Karpas-422 (cell line): ENCODE data around the gene MED4. TPM values are rescaled to one million over a fixed set of nuclear protein-coding genes. Genes with fewer than 3 reads are reported as not detected.

Experiments used
- DNase-seq: peaks from one replicate; pipeline ENCODE4 v3.0.0-alpha.2; 2015
- H2AFZ ChIP-seq: fragments of 200-600 bp; sonication (generic); 2 replicates; pipeline ENCODE4 v1.6.1; 2014; ENCODE audit warnings: antibody characterized with exemption, low read length, mixed read lengths
- H3K27ac ChIP-seq: fragments of 200-600 bp; sonication (generic); 2 replicates; pipeline ENCODE4 v1.5.1; 2014; ENCODE audit warnings: mild to moderate bottlenecking, low read length, moderate library complexity
- H3K27me3 ChIP-seq: fragments of 200-600 bp; sonication (generic); 2 replicates; pipeline ENCODE4 v1.6.1; 2014; ENCODE audit warnings: low read length, mixed read lengths
- H3K36me3 ChIP-seq: fragments of 200-600 bp; sonication (generic); 2 replicates; pipeline ENCODE4 v1.6.1; 2014; ENCODE audit warnings: low read length, mixed read lengths; ENCODE audit not compliant: insufficient read depth
- H3K4me1 ChIP-seq: fragments of 200-600 bp; sonication (generic); 2 replicates; pipeline ENCODE4 v1.6.1; 2014; ENCODE audit warnings: mild to moderate bottlenecking, low read length, mixed read lengths
- H3K4me2 ChIP-seq: fragments of 200-600 bp; sonication (generic); 2 replicates; pipeline ENCODE4 v1.6.1; 2014; ENCODE audit warnings: low read length, low read depth, mild to moderate bottlenecking; ENCODE audit not compliant: poor library complexity, severe bottlenecking
- H3K4me3 ChIP-seq: fragments of 200-600 bp; sonication (generic); 2 replicates; pipeline ENCODE4 v1.5.1; 2014; ENCODE audit warnings: mild to moderate bottlenecking, antibody characterized with exemption, low read length, mixed read lengths
- H3K79me2 ChIP-seq: fragments of 200-600 bp; sonication (generic); 2 replicates; pipeline ENCODE4 v1.6.1; 2014; ENCODE audit warnings: mild to moderate bottlenecking, low read length, mixed read lengths
- H3K9ac ChIP-seq: fragments of 200-600 bp; sonication (generic); 2 replicates; pipeline ENCODE4 v1.6.0; 2014; ENCODE audit warnings: low read length
- H3K9me2 ChIP-seq: fragments of 200-600 bp; sonication (generic), shearing (Covaris generic); replicated peaks from 2 replicates; pipeline ENCODE4 v1.6.0; 2014; ENCODE audit warnings: mild to moderate bottlenecking, low read length, moderate library complexity; ENCODE audit not compliant: insufficient read depth
- H3K9me3 ChIP-seq: fragments of 300-700, 200-600 bp; sonication (generic); 2 replicates; pipeline ENCODE4 v1.6.1; 2014; ENCODE audit warnings: low read length, mixed read lengths
- H4K20me1 ChIP-seq: fragments of 200-600 bp; sonication (generic); 2 replicates; pipeline ENCODE4 v1.6.1; 2014; ENCODE audit warnings: mild to moderate bottlenecking, antibody characterized with exemption, low read length, low read depth; ENCODE audit not compliant: insufficient read depth
- total RNA-seq: library from RNA; depleted of rRNA; stranded (reverse); fragments of >200 nt; shearing (Covaris generic); gene quantifications from 2 replicates; pipeline ENCODE4 v1.2.3, GENCODE V29; 2014; ENCODE audit warnings: low replicate concordance; rRNA removed

The MED4 gene, protein sequence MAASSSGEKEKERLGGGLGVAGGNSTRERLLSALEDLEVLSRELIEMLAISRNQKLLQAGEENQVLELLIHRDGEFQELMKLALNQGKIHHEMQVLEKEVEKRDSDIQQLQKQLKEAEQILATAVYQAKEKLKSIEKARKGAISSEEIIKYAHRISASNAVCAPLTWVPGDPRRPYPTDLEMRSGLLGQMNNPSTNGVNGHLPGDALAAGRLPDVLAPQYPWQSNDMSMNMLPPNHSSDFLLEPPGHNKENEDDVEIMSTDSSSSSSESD
- 33.4 and 68.3 TPM in 2 replicates for total RNA-seq

DNA sequence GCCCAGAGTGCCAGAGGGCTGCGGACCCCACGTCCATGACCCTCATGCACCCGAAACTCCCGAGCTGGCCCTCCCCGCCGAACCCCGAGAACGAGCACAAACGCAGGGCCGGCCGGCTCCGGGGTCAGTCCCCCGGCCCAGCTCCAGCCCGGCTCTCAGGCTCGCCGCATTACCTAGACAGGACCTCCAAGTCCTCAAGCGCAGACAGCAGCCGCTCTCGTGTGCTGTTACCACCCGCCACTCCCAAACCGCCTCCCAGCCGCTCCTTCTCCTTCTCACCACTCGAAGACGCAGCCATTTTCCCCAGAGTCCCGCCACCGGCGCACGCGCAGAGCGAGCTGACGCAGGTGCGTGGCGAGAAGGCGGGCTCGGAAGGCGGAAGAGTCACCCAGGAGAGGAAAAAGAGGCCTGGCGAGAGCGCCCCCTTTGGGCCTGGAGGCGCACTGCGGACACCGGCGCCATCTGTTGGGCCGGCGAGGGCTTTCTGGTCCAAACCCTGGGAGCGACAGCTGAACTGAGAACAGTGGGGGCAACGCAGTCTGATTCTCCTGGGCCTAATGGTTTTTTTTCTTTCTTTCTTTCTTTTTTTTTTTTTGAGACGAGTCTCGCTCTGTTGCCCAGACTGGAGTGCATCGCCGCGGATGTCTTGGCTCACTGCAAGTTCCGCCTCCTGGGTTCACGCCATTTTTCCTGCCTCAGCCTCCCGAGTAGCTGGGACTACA is at the start of gene MED4:
TSS of gene MED4 (minus strand) at position 324 of the 722 bp plus-strand sequence. CDS start at position 298, 26 bp downstream.
- Histone ChIP-seq H4K20me1 (no peaks in the 10 kb centered on the region; the same call in 1 of the 2 replicates), H3K36me3 (peaks cover under 1% of the 10 kb centered on the region; the same call in 1 of the 2 replicates), H3K9me3 (no peaks in the 10 kb centered on the region), H3K9me2 (no peaks in the 10 kb centered on the region), H2AFZ (peak within 1 kb of the TSS; percentile 35), H3K9ac (peak within 1 kb of the TSS; percentile 90), H3K4me1 (peaks cover 24% of the 10 kb centered on the region), H3K27me3 (no peaks in the 10 kb centered on the region), H3K4me3 (peak within 1 kb of the TSS; percentile 97), H3K4me2 (peak within 1 kb of the TSS; percentile 82), H3K79me2 (peaks cover 49% of the 10 kb centered on the region), H3K27ac (no peak within 1 kb of the TSS)
- peak; percentile 98 for DNase-seq

DNA sequence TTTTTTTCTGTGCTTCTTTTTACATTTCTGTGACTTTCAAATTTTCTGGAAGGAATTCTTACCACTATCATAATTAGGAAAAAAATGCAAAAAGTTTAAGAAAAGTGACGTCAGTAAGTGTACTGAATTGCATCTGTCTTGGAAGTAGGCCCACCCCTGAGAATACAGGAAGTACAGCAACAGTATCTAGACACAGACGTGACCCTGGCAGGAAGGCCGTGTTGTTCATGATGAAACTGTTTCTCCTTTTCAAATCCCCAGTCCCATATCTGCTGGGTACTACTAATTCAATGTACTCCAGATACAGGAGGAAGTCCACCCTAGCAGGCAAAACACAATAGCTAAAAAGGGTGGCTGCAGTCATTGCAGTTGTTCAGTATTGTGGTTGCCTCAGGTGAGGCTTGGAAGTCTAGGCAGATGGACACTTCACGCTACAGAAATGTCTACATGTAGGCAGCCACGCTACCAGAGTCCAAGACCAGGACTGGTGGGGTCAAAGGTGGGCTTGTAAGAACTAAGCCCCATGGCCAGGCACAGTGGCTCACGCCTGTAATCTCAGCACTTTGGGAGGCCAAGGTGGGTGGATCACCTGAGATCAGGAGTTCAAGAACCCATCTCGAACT is 49.6 kb upstream of the MED4 start:
- Histone ChIP-seq H3K27me3 (no peaks in the 10 kb centered on the region), H3K79me2 (no peaks in the 10 kb centered on the region), H2AFZ (no peak overlapping the region), H3K9ac (no peak overlapping the region), H3K9me2 (no peaks in the 10 kb centered on the region), H3K4me2 (no peak overlapping the region), H3K4me3 (no peak overlapping the region), H3K27ac (no peak overlapping the region), H3K4me1 (no peaks in the 10 kb centered on the region), H3K9me3 (no peaks in the 10 kb centered on the region), H3K36me3 (no peaks in the 10 kb centered on the region), H4K20me1 (no peaks in the 10 kb centered on the region)
- DNase-seq = no peak

DNA sequence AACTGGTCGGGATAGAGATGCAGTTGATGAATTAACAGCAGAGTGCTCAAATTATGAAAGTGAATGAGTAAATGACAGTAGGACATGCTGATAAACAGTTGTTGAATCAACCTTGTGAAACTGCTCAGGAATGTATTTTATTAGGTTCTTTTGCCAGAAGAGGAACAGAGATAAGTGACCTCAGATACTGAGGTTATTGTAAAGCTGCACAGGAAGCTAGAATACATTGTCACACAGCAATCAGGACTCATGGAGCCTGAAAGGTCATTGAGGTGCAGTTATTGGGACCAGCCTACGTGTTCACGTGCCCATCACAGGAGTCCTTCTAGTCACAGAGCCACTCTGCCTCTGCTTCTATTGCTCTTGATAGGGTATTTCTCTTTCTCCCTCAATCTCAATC is 47.5 kb upstream of the MED4 start:
- Histone ChIP-seq H3K4me1 (no peaks in the 10 kb centered on the region), H2AFZ (no peak overlapping the region), H3K27ac (no peak overlapping the region), H3K9me2 (no peaks in the 10 kb centered on the region), H3K36me3 (no peaks in the 10 kb centered on the region), H3K27me3 (0 out of 2 replicates have a peak, but pooled peaks cover 3% of the 10 kb centered on the region), H3K4me2 (no peak overlapping the region), H3K4me3 (no peak overlapping the region), H4K20me1 (no peaks in the 10 kb centered on the region), H3K9ac (no peak overlapping the region), H3K9me3 (no peaks in the 10 kb centered on the region), H3K79me2 (no peaks in the 10 kb centered on the region)
- no peak for DNase-seq

DNA sequence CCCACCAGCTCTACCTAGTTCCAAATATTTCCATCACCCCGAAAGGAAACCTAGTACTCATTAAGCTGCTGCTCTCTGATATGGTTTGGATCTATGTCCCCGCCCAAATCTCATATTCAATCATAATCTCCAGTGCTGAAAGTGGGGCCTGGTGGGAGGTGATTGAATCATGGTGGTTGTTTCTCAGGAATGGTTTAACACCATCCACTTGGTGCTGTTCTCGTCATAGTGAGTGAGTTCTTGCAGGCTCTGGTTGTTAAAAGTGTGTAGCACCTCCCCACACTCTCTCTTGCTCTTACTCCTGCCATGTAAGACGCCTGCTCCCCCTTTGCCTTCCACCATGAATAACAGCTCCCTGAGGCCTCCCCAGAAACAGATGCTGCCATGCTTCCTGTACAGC is 43.4 kb upstream of the MED4 start:
- no peak overlapping the region for H3K9ac ChIP-seq
- no peak overlapping the region for H3K4me2 ChIP-seq
- no peaks in the 10 kb centered on the region for H3K79me2 ChIP-seq
- H3K27me3 ChIP-seq = 0 out of 2 replicates have a peak, but pooled peaks cover 3% of the 10 kb centered on the region
- no peak for DNase-seq
- H2AFZ ChIP-seq = no peak overlapping the region
- no peaks in the 10 kb centered on the region for H3K36me3 ChIP-seq
- no peaks in the 10 kb centered on the region for H4K20me1 ChIP-seq
- no peak overlapping the region for H3K27ac ChIP-seq
- H3K4me1 ChIP-seq = no peaks in the 10 kb centered on the region
- H3K4me3 ChIP-seq = no peak overlapping the region
- H3K9me2 ChIP-seq = no peaks in the 10 kb centered on the region
- H3K9me3 ChIP-seq = no peaks in the 10 kb centered on the region

DNA sequence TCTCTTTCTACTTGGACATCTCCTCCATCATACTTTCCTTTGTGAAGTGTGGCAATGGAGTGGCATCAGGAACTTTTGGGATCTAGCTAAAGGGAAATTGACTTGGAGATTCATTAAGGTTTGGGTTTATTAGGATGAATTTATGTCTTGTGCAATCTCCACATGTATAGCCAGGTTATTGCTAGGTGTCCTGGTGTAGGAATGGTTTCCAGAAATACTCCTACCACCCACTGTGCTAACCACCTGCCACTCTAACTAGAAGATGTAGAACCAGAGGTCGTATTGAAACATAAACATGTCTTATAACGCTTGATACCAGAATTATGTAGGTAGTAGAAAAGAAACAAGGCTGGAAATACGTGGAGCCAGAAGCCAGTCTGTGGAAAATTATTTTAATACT is 38.1 kb upstream of the MED4 start:
- H4K20me1 ChIP-seq = no peaks in the 10 kb centered on the region
- H3K4me1 ChIP-seq = no peaks in the 10 kb centered on the region
- H3K4me3 ChIP-seq = no peak overlapping the region
- DNase-seq = no peak
- no peaks in the 10 kb centered on the region for H3K9me3 ChIP-seq
- H3K4me2 ChIP-seq = no peak overlapping the region
- no peaks in the 10 kb centered on the region for H3K27me3 ChIP-seq
- no peak overlapping the region for H3K9ac ChIP-seq
- no peaks in the 10 kb centered on the region for H3K36me3 ChIP-seq
- no peaks in the 10 kb centered on the region for H3K79me2 ChIP-seq
- no peak overlapping the region for H2AFZ ChIP-seq
- H3K27ac ChIP-seq = no peak overlapping the region
- no peaks in the 10 kb centered on the region for H3K9me2 ChIP-seq

DNA sequence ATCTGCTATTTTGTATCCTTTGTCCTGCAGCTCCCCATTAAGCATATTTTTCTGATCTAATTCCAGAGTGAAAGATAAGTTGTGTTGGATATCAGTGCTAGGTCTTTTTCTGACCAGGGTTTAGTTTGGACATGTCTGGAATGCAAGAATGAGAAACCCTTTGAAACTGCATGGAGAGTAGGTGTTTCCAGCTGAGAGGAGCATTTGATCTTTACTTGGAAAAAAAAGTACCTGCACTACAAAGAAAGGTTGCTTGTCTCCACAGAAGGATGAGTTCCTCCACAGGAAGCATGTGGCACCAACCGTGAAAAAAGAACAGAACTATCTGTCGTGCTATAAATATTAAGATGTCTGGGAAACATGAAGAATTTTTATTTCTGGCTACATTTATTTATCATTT is 36.6 kb upstream of the MED4 start:
- H3K9me3 ChIP-seq = no peaks in the 10 kb centered on the region
- no peak overlapping the region for H3K9ac ChIP-seq
- H3K27me3 ChIP-seq = no peaks in the 10 kb centered on the region
- no peak for DNase-seq
- H2AFZ ChIP-seq = no peak overlapping the region
- no peak overlapping the region for H3K27ac ChIP-seq
- no peaks in the 10 kb centered on the region for H3K79me2 ChIP-seq
- no peaks in the 10 kb centered on the region for H4K20me1 ChIP-seq
- H3K4me2 ChIP-seq = no peak overlapping the region
- H3K4me1 ChIP-seq = peaks cover 4% of the 10 kb centered on the region
- no peak overlapping the region for H3K4me3 ChIP-seq
- no peaks in the 10 kb centered on the region for H3K9me2 ChIP-seq
- H3K36me3 ChIP-seq = no peaks in the 10 kb centered on the region

DNA sequence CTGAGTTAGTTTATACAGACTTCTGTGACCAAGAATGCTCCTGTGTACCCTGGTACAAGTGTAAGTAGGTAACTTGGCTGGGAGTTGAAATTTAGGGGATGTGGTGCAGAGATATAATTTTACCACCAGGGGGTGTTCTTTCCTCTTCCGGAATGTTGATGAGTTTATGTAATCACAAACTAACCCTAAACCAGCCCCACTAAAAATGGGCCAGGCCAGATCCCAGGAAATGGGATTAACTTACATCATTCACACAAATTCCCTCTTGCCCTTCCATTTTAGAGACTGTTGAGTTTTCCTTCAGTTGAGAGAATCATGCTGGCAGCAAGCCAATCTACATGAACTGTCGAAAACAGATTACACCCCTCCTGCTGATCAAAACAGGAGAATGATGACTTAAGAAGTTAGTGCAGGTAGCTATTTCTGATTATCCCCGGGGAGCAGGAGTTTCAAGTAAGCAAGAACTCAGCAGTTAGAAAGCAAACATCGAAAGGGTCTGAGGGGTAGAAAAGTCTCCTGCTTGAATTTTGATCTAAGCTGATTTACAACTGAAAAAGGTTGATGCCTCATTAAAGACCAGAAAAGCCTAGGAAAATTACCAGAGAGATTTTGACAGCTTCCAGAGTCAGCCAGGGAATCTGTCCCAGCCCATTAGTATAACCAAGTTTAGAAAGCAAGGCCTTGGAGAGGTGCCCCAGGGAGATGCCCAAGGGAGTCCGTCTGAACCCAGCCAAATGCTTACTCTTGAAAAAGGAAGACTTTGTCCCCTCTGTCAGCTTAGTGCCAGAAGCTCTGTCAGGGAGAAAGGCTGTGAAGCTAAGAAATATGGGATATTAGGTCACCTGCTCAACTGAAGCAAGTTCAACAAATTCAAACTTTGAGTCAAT is 32.3 kb upstream of the MED4 start:
- Histone ChIP-seq H3K27ac (no peak overlapping the region), H3K9me3 (no peaks in the 10 kb centered on the region), H3K4me2 (no peak overlapping the region)

More for the DNA sequence above, 32.3 kb upstream of the MED4 start:
- H2AFZ ChIP-seq = peak overlapping the region; percentile 56; the same call in 1 of the 2 replicates
- no peaks in the 10 kb centered on the region for H4K20me1 ChIP-seq
- H3K36me3 ChIP-seq = no peaks in the 10 kb centered on the region
- no peaks in the 10 kb centered on the region for H3K27me3 ChIP-seq
- H3K4me1 ChIP-seq = peaks cover 4% of the 10 kb centered on the region
- peak; percentile 83 for DNase-seq
- no peaks in the 10 kb centered on the region for H3K9me2 ChIP-seq
- H3K4me3 ChIP-seq = no peak overlapping the region
- no peaks in the 10 kb centered on the region for H3K79me2 ChIP-seq
- no peak overlapping the region for H3K9ac ChIP-seq
